DND-41 (cell line): Measurements from ENCODE around the gene LIME1.

Experiments
- ATAC-seq: fragments of 200-7000 bp; cut with Tn5 transposase; 3 replicates; pipeline ENCODE4 v1.9.1; 2021; ENCODE audit warnings: low read depth; ENCODE audit not compliant: insufficient read depth
- DNase-seq: peaks from one replicate; pipeline ENCODE4 v3.0.0-alpha.2; 2020
- H2AFZ ChIP-seq: 2 replicates; pipeline ENCODE4 v1.6.0; 2012; ENCODE audit warnings: low read depth, low read length
- H3K27ac ChIP-seq: 2 replicates; pipeline ENCODE4 v1.5.1; 2012; ENCODE audit warnings: low read length, inconsistent platforms
- H3K27me3 ChIP-seq: fragments of 200-600 bp; sonication (generic); 2 replicates; pipeline ENCODE4 v1.6.0; 2012; ENCODE audit warnings: low read length, mild to moderate bottlenecking, inconsistent platforms; ENCODE audit not compliant: insufficient read depth, poor library complexity
- H3K36me3 ChIP-seq: 2 replicates; pipeline ENCODE4 v1.5.1; 2012; ENCODE audit warnings: low read length, inconsistent platforms; ENCODE audit not compliant: insufficient read depth
- H3K4me1 ChIP-seq: 2 replicates; pipeline ENCODE4 v1.5.1; 2012; ENCODE audit warnings: mild to moderate bottlenecking, low read length; ENCODE audit not compliant: insufficient read depth
- H3K4me2 ChIP-seq: 2 replicates; pipeline ENCODE4 v1.6.0; 2012; ENCODE audit warnings: mild to moderate bottlenecking, moderate library complexity, low read length, inconsistent platforms; ENCODE audit not compliant: insufficient read depth
- H3K4me3 ChIP-seq, 2 experiments: fragments of 200-600 bp in 1 of 2; shearing (Covaris generic) in 1 of 2; 2 replicates each; pipeline ENCODE4 v1.5.1; 2012 to 2016; ENCODE audit warnings: inconsistent platforms in 2 of 2, low read length in 2 of 2, mild to moderate bottlenecking in 2 of 2, low read depth in 1 of 2, moderate library complexity in 1 of 2
- H3K79me2 ChIP-seq: 2 replicates; pipeline ENCODE4 v1.6.0; 2012; ENCODE audit warnings: low read length, inconsistent platforms; ENCODE audit not compliant: insufficient read depth
- H3K9ac ChIP-seq: 2 replicates; pipeline ENCODE4 v1.6.0; 2012; ENCODE audit warnings: low read depth, mild to moderate bottlenecking, inconsistent platforms, low read length, moderate library complexity
- H3K9me3 ChIP-seq: 2 replicates; pipeline ENCODE4 v1.5.1; 2012; ENCODE audit warnings: low read length, moderate library complexity, mild to moderate bottlenecking, inconsistent platforms; ENCODE audit not compliant: insufficient read depth, severe bottlenecking
- H4K20me1 ChIP-seq: 2 replicates; pipeline ENCODE4 v1.6.0; 2012; ENCODE audit warnings: low read length; ENCODE audit not compliant: insufficient read depth
- EZH2 ChIP-seq: IDR thresholded peaks from 3 replicates; pipeline ENCODE4 v1.6.1; 2012; ENCODE audit warnings: borderline replicate concordance, low read depth, mild to moderate bottlenecking, moderate library complexity, low read length, inconsistent platforms; ENCODE audit not compliant: severe bottlenecking
- TF ChIP-seq, protein P1 (sequence below): IDR thresholded peaks from 2 replicates; pipeline ENCODE4 v1.5.1; 2012; ENCODE audit warnings: borderline replicate concordance, low read length, moderate library complexity, mild to moderate bottlenecking; ENCODE audit not compliant: poor library complexity, severe bottlenecking; ENCODE audit errors: extremely low read depth

The LIME1 gene

DNA sequence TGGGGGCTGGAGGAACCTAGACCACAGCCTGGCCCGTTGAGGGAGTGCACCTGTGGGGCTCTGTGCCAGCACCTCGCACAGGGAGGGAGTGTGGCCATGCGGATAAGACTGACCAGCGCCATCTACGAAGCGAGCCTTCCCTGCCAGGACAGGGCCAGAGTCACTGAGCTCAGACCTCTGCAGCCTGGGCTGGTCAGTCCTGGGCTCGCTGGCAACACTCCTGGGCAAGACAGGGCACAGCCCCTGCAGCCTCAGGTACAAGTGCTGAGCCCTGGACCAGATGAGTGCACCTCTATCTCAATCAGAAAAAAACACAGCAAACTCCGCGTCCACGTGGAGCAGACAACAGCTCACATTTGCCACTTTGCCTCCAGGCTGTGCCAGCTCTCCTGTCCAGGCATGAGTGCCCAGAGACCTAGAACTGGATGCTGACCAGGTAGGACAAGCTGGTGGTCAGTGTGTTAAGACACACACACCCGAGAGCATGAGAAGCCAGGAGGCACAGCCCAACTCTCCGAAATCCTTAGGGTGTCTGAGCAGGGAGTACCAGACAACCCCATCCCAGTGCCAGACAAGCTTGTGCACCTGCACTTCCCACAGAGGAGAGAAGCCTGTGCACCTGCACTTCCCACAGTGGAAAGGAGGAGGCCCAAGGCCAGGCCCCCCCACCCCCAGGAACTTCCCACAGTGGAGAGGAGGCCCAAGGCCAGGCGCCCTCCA is 33.6 kb upstream of the LIME1 start:
- peaks cover 34% of the 10 kb centered on the region for H3K79me2 ChIP-seq
- ATAC-seq (no peak), DNase-seq (no peak)
- no peaks in the 10 kb centered on the region for H3K9me3 ChIP-seq
- peaks cover 20% of the 10 kb centered on the region for H3K4me1 ChIP-seq
- peaks cover 75% of the 10 kb centered on the region for H4K20me1 ChIP-seq
- no peak overlapping the region for H3K9ac ChIP-seq
- H3K27me3 ChIP-seq: no peaks in the 10 kb centered on the region
- H3K27ac ChIP-seq: no peak overlapping the region
- peaks cover 64% of the 10 kb centered on the region for H3K36me3 ChIP-seq
- no peak for TF ChIP-seq EZH2
- TF ChIP-seq, protein P1, sequence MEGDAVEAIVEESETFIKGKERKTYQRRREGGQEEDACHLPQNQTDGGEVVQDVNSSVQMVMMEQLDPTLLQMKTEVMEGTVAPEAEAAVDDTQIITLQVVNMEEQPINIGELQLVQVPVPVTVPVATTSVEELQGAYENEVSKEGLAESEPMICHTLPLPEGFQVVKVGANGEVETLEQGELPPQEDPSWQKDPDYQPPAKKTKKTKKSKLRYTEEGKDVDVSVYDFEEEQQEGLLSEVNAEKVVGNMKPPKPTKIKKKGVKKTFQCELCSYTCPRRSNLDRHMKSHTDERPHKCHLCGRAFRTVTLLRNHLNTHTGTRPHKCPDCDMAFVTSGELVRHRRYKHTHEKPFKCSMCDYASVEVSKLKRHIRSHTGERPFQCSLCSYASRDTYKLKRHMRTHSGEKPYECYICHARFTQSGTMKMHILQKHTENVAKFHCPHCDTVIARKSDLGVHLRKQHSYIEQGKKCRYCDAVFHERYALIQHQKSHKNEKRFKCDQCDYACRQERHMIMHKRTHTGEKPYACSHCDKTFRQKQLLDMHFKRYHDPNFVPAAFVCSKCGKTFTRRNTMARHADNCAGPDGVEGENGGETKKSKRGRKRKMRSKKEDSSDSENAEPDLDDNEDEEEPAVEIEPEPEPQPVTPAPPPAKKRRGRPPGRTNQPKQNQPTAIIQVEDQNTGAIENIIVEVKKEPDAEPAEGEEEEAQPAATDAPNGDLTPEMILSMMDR: no peak
- no peak overlapping the region for H2AFZ ChIP-seq
- no peak overlapping the region for H3K4me2 ChIP-seq
- no peak overlapping the region for H3K4me3 ChIP-seq

DNA sequence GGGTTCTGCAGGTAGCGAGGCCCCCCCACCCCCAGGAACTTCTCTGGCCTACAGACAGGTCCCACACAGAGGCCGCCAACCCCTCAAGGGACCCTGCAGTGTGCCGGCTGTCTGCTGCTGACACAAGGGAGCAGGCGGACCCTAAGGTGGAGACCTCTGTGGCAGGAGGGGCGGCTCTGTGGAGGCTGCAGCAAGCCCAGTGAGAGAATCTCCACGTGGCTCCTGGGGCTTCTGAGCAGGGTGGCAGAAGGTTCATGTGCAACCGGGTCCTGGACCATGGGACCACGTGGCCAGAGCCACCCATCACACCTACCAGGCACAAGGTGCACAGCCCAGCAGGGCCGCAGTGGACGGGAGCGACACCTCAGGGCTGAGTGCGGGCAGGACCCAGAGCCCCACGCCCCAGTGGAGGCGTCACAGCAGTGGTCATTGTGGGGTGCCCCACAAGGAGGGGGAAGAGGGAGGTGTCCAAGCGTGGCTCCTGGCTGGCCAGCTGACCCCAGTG is 32.9 kb upstream of the LIME1 start:
- H3K79me2 ChIP-seq: peaks cover 40% of the 10 kb centered on the region
- no peaks in the 10 kb centered on the region for H3K9me3 ChIP-seq
- ATAC-seq (no peak), DNase-seq (no peak)
- H3K4me3 ChIP-seq: no peak overlapping the region
- TF ChIP-seq, protein P1: no peak
- TF ChIP-seq EZH2: no peak
- no peak overlapping the region for H3K4me2 ChIP-seq
- H3K4me1 ChIP-seq: peaks cover 22% of the 10 kb centered on the region
- no peak overlapping the region for H3K9ac ChIP-seq
- H3K27ac ChIP-seq: no peak overlapping the region
- peaks cover 74% of the 10 kb centered on the region for H4K20me1 ChIP-seq
- no peaks in the 10 kb centered on the region for H3K27me3 ChIP-seq
- no peak overlapping the region for H2AFZ ChIP-seq
- H3K36me3 ChIP-seq: peaks cover 66% of the 10 kb centered on the region

DNA sequence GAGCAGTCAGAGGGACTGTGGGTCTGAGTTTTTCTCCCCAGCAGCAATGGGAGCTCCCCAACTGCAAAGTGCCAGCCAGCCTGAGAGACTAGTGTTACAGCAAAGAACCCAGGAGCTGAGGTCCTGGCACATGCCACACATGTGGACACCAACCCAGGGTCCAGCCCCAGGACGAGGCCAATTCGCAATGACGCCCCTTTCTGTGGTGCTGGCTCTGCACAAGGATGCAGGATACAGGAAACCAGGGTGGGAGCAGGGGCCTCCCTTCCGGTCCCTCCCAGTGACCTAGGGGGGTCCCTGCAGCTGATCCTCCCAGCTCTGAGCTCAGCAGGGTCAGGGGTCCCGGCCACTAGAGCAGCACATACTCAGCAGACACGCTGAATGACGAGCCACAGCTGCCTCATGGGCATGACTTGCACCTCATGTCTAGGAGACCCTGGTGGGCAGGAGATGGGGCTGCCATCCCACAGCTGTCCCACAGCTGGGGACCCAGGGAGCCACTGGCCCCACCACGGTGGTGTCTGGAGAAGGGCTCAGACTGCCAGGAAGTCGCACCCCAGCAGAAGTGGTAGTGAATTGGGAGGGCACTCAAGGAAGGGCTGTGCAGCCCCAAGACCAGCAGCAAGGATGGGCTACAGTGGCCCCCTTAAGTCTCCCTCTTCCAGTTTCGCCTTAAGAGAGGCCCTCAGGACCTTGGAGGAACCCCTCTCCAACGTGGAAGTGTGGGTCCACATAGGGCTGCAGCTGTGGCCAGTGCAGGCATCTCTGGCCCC is 32.3 kb upstream of the LIME1 start:
- DNase-seq: no peak
- Histone ChIP-seq H3K79me2 (peaks cover 46% of the 10 kb centered on the region), H3K4me1 (peaks cover 29% of the 10 kb centered on the region), H3K9me3 (no peaks in the 10 kb centered on the region), H3K4me3 (no peak overlapping the region), H3K36me3 (peaks cover 72% of the 10 kb centered on the region), H2AFZ (no peak overlapping the region), H3K27ac (no peak overlapping the region), H4K20me1 (peaks cover 74% of the 10 kb centered on the region), H3K27me3 (no peaks in the 10 kb centered on the region), H3K4me2 (no peak overlapping the region), H3K9ac (no peak overlapping the region)
- ATAC-seq: no peak
- no peak for TF ChIP-seq EZH2
- TF ChIP-seq, protein P1: no peak
